Muscle of leg (tissue), 11 donors: ENCODE results near the gene SNPH. TPM values are rescaled to one million over a fixed set of nuclear protein-coding genes. Genes with fewer than 3 reads are reported as not detected.

Source experiments
- DNase-seq: peaks from one replicate; pipeline ENCODE4 v3.0.0; 2013
- H3K27ac ChIP-seq: one replicate; pipeline ENCODE4 v1.5.1; 2013; ENCODE audit warnings: mild to moderate bottlenecking, low read length, control low read depth
- H3K27me3 ChIP-seq: one replicate; pipeline ENCODE4 v1.6.1; 2013; ENCODE audit warnings: low read length; ENCODE audit not compliant: control insufficient read depth, insufficient read depth
- H3K36me3 ChIP-seq: one replicate; pipeline ENCODE4 v1.6.1; 2013; ENCODE audit warnings: low read length; ENCODE audit not compliant: control insufficient read depth, insufficient read depth
- H3K4me1 ChIP-seq: one replicate; pipeline ENCODE4 v1.6.1; 2013; ENCODE audit warnings: low read length; ENCODE audit not compliant: control insufficient read depth, insufficient read depth
- H3K4me3 ChIP-seq: one replicate; pipeline ENCODE4 v1.5.1; 2013; ENCODE audit warnings: low read length, control low read depth
- H3K9me3 ChIP-seq: replicated peaks from 2 replicates; pipeline ENCODE4 v1.6.1; 2013; ENCODE audit warnings: low read depth, low read length; ENCODE audit not compliant: control insufficient read depth
- WGBS: methylation state at CpG from one replicate; pipeline ENCODE4 v1.1.5; 2013; ENCODE audit warnings: missing lambda C conversion rate; ENCODE audit not compliant: insufficient coverage; 5-methylcytosine and 5-hydroxymethylcytosine counted together
- polyA plus RNA-seq, 8 donors: library from polyadenylated mRNA; unstranded; fragments of 120-200 nt; gene quantifications; one replicate each; pipeline versions ENCODE4 v1.2.1 to v1.2.3, GENCODE V29; 2013; ENCODE audit warnings: inconsistent platforms in 1 of 8, low replicate concordance in 1 of 8; ENCODE audit not compliant: insufficient read length in 8 of 8, insufficient read depth in 1 of 8
- total RNA-seq: library from RNA; stranded (reverse); fragments of 120-200 nt; gene quantifications from one replicate; pipeline ENCODE4 v1.2.4, GENCODE V29; 2013

Gene SNPH
- total and polyA plus RNA-seq, 9 donors: 3.9 to 8.0 (median 5.5) TPM

GRCh38 chr20:1323256-1323655 is 57.2 kb downstream of the SNPH start:
- 60% methylated on average over 2 of the region's 6 CpGs for WGBS
- Histone ChIP-seq H3K27ac (peak overlapping the region; percentile 88), H3K4me3 (no peak overlapping the region), H3K27me3 (no peaks in the 10 kb centered on the region), H3K36me3 (no peaks in the 10 kb centered on the region), H3K9me3 (no peaks in the 10 kb centered on the region), H3K4me1 (peaks cover 25% of the 10 kb centered on the region)
- DNase-seq: peak; percentile 32

GRCh38 chr20:1323830-1324597 is 57.9 kb downstream of the SNPH start:
- 78% methylated on average over 3 of the region's 12 CpGs for whole genome bisulfite sequencing
- H3K27me3 ChIP-seq: no peaks in the 10 kb centered on the region
- H3K9me3 ChIP-seq: no peaks in the 10 kb centered on the region
- DNase-seq: no peak
- peak overlapping the region; percentile 97 for H3K27ac ChIP-seq
- no peak overlapping the region for H3K4me3 ChIP-seq
- peaks cover 32% of the 10 kb centered on the region for H3K4me1 ChIP-seq
- H3K36me3 ChIP-seq: peaks cover 2% of the 10 kb centered on the region

- peaks cover 35% of the 10 kb centered on the region for H3K4me1 ChIP-seq
These were observed 58.6 kb downstream of the SNPH start for GRCh38 chr20:1324598-1325172.

GRCh38 chr20:1325173-1326030 is 59.3 kb downstream of the SNPH start:
- H3K9me3 ChIP-seq: no peaks in the 10 kb centered on the region
- H3K27ac ChIP-seq: peak overlapping the region; percentile 97
- H3K36me3 ChIP-seq: peaks cover 5% of the 10 kb centered on the region
- H3K4me3 ChIP-seq: peak overlapping the region; percentile 66
- DNase-seq: peak; percentile 99
- H3K27me3 ChIP-seq: no peaks in the 10 kb centered on the region
- under 1% methylated on average over 56 of the region's 56 CpGs for WGBS
- peaks cover 35% of the 10 kb centered on the region for H3K4me1 ChIP-seq

More at GRCh38 chr20:1324598-1325172, 58.6 kb downstream of the SNPH start:
- H3K4me3 ChIP-seq: peak overlapping the region; percentile 66
- no peaks in the 10 kb centered on the region for H3K27me3 ChIP-seq
- peaks cover 2% of the 10 kb centered on the region for H3K36me3 ChIP-seq
- DNase-seq: no peak
- WGBS: 1% methylated on average over 7 of the region's 15 CpGs
- H3K9me3 ChIP-seq: no peaks in the 10 kb centered on the region
- H3K27ac ChIP-seq: peak overlapping the region; percentile 97

- no peaks in the 10 kb centered on the region for H3K27me3 ChIP-seq
- WGBS: 24% methylated on average over 8 of the region's 10 CpGs
- H3K4me3 ChIP-seq: peak overlapping the region; percentile 66
- peaks cover 35% of the 10 kb centered on the region for H3K4me1 ChIP-seq
- peak overlapping the region; percentile 97 for H3K27ac ChIP-seq
- H3K36me3 ChIP-seq: peaks cover 5% of the 10 kb centered on the region
- no peaks in the 10 kb centered on the region for H3K9me3 ChIP-seq
- no peak for DNase-seq
These were observed 60.2 kb downstream of the SNPH start for GRCh38 chr20:1326031-1326930.

- no peak overlapping the region for H3K27ac ChIP-seq
- no peak overlapping the region for H3K4me3 ChIP-seq
- no peak for DNase-seq
- peaks cover 5% of the 10 kb centered on the region for H3K36me3 ChIP-seq
- 63% methylated on average over 6 of the region's 8 CpGs for WGBS
- H3K27me3 ChIP-seq: no peaks in the 10 kb centered on the region
- H3K9me3 ChIP-seq: no peaks in the 10 kb centered on the region
- peaks cover 35% of the 10 kb centered on the region for H3K4me1 ChIP-seq
These were observed 61.2 kb downstream of the SNPH start for GRCh38 chr20:1327241-1327653.

GRCh38 chr20:1327827-1328679 is 62.0 kb downstream of the SNPH start:
- no peak overlapping the region for H3K4me3 ChIP-seq
- peaks cover 10% of the 10 kb centered on the region for H3K36me3 ChIP-seq
- H3K9me3 ChIP-seq: no peaks in the 10 kb centered on the region
- 86% methylated on average over 7 of the region's 7 CpGs for WGBS
- H3K4me1 ChIP-seq: peaks cover 33% of the 10 kb centered on the region
- no peaks in the 10 kb centered on the region for H3K27me3 ChIP-seq
- no peak for DNase-seq
- no peak overlapping the region for H3K27ac ChIP-seq

GRCh38 chr20:1328680-1329330 is 62.7 kb downstream of the SNPH start, which contains the start of gene SDCBP2:
Gene SDCBP2, minus strand, starts transcription at chr20:1329139. Its CDS starts 8,723 bp downstream, at chr20:1320416.
- H3K27me3 ChIP-seq: no peaks in the 10 kb centered on the region
- peaks cover 17% of the 10 kb centered on the region for H3K36me3 ChIP-seq
- H3K4me3 ChIP-seq: no peak within 1 kb of the TSS
- no peak for DNase-seq
- WGBS: 80% methylated on average over 7 of the region's 8 CpGs
- no peak within 1 kb of the TSS for H3K27ac ChIP-seq
- peaks cover 31% of the 10 kb centered on the region for H3K4me1 ChIP-seq
- H3K9me3 ChIP-seq: no peaks in the 10 kb centered on the region
